GM19043 (cell line): ENCODE results near the gene LOXL3.

ENCODE experiments used
- ATAC-seq: cut with Tn5 transposase; IDR thresholded peaks from one replicate; pipeline ENCODE4 v1.9.1; 2021; ENCODE audit warnings: low read depth; ENCODE audit not compliant: unreplicated experiment

Gene LOXL3

GRCh38 chr2:74512744-74513604 lies 40.8 kb downstream of the LOXL3 start:
- no peak for ATAC-seq

- no peak for ATAC-seq
Observed at GRCh38 chr2:74511104-74511989, 42.4 kb downstream of the LOXL3 start.

GRCh38 chr2:74510272-74510671 lies 43.5 kb downstream of the LOXL3 start:
- no peak for ATAC-seq

GRCh38 chr2:74507926-74508520 lies 45.7 kb downstream of the LOXL3 start:
- peak; percentile 1 for ATAC-seq

GRCh38 chr2:74507145-74507925 lies 46.4 kb downstream of the LOXL3 start, which contains the start of gene PCGF1:
Gene PCGF1 (minus strand): TSS chr2:74507695. CDS start chr2:74507668, 27 bp downstream.
- ATAC-seq, result peak; percentile 85

- ATAC-seq, result no peak
Observed at GRCh38 chr2:74505448-74506246, 48.1 kb downstream of the LOXL3 start.

GRCh38 chr2:74504591-74504990 lies 49.2 kb downstream of the LOXL3 start:
- no peak for ATAC-seq

- ATAC-seq, result no peak
Observed at GRCh38 chr2:74503506-74504475, 50.0 kb downstream of the LOXL3 start.

GRCh38 chr2:74502720-74503505 lies 50.8 kb downstream of the LOXL3 start:
- peak; percentile 32 for ATAC-seq

GRCh38 chr2:74502147-74502719 lies 51.5 kb downstream of the LOXL3 start:
- no peak for ATAC-seq

- no peak for ATAC-seq
Observed at GRCh38 chr2:74501335-74502071, 52.2 kb downstream of the LOXL3 start.

GRCh38 chr2:74500578-74500946 lies 53.2 kb downstream of the LOXL3 start:
- ATAC-seq, result no peak

GRCh38 chr2:74499940-74500577 lies 53.7 kb downstream of the LOXL3 start:
- no peak for ATAC-seq

GRCh38 chr2:74499267-74499939 lies 54.3 kb downstream of the LOXL3 start, which contains the start of gene LBX2:
Gene LBX2 (minus strand): TSS chr2:74499603. CDS start chr2:74499537, 66 bp downstream.
- no peak for ATAC-seq

- no peak for ATAC-seq
Observed at GRCh38 chr2:74498500-74499266, 55.1 kb downstream of the LOXL3 start.
